ENCODE data around the gene COL8A2.
A peak's percentile ranks its signal among the peaks of the same experiment; 100 is the strongest.

COL8A2 gene

DNA sequence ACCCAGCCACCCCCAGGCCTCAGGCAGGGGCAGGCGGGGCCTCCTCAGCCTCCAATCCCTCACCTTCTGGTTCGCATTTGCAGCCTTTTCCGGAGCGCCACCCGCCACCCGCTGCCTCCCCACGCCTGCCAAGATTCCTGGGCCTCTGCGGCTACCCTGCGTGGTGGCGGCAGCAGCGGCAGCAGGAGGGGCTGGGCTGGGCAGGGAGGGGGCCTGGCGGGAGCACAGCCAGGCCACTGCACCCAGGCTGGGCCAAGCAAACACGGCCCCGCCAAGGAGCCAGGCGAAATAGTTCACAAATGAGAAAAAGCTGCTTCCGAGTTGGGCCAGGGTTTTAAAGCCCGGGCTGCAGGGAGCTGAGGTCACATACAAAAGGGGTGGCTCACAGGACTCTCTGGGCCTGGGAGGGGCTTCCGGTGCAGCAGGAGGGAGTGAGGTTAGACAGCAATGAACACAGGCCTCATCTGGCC lies 9.8 kb downstream of the COL8A2 start:
- DNase-seq (ENCODE audit: low read depth in 2 of 2) = no peak

DNA sequence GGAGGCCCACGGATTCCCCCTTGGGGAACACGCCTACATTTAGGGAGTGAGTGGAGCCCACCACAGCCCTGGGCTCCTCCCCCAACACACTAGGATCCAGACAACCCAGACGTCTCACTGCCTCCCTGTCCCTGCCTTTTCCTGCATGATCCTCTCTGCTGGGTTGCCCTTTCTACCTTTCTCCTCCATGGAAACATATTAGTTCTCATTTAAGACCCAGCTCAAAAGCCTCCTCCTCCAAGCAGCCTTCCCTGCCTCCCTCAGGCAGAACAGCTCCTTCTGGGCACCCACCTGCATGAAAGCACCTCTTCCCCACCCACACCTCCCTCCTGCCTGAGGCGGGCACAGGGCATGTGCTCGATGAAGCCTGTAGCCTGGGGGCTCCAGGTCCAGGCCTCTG lies 10.7 kb downstream of the COL8A2 start:
- no peak for DNase-seq (ENCODE audit: low read depth in 2 of 2)

DNA sequence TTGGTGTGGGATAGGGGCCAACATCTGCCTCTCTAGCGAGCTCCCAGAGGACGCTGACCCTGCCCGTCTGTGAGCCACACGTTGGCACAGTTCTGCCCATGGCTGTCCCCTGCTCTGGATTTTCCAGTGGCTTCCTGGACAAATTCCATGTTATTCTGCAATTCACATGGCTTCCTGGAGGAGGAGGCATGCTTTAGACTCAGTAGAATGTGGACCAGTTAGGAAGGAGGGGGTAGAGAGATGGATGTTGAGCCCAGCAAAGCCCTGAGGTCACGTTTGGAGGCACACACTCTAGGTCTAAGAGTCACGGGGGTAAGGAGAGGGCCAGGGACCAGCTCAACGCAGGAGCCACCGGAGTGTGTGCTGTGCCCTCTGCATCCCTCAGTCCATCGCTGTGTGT lies 12.2 kb downstream of the COL8A2 start:
- DNase-seq (ENCODE audit: low read depth in 2 of 2) = no peak

DNA sequence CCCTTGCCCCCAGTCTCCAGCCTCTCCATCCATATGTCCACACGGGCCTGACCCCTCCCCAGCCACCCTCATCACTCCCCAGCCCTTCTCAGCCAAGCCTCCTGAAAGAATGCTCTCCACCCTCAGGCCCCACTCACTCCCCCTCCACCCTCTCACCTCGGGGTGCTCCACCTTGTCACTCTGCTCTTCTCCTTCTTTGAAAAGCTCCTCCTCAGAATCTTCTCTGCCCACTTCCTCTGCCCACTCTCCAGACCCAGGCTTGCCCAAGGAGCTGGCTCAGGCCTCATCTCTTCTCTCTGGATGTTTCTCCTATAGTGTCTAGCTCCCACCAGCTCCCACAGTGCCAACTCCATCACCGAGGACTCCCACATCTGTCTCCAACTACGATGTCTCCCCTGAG lies 13.9 kb downstream of the COL8A2 start:
- no peak for DNase-seq (ENCODE audit: low read depth in 2 of 2)

DNA sequence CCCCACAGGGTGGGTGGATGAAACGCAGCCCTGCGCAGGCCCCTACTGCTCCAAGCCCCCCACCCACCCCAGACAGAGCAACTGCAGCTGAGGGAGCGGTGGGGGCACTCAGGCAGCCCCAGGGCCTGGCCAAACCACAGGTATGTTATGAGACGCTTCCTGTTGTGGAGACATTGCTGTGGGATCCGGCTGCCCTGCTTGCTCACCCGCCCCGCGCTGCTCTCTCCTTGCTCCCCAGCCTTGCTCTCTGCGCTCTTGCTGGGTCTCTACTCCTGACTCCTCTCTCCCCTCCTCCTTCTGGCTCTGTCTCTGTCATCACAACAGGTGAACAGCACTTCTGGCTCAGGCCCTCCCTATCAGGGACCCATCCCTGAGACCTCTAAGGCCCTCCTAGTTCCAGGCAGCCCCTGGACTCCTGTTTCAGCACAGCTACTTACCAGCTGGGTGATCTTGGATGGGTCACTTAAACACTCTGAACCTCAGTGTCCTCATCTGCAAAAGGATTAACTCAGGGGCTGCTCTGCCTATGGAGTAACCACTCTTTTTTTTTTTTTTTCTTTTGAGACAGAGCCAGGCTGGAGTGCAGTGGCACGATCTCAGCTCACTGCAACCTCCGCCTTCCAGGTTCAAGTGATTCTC lies 15.9 kb downstream of the COL8A2 start:
- no peak for DNase-seq (ENCODE audit: low read depth in 2 of 2)

DNA sequence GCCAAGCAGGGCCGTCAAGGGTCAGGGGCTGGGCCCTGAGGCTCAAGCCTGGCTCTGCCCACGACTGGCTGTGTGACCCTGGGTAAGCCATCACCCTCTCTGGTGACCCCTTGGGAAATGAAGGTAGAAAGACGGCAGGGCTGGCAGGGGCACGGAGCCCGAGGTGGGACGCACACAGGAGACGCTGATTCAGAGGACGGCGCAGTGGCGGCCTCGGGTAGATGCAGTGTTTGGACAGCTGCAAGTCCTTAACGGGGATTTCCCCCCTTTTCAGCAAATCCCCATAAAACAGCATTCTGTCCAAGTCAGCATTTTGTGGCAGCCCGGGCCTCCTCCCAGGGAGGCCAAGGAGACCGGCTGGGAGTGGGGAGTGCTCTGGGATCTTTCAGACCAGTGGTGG lies 16.7 kb downstream of the COL8A2 start:
- DNase-seq (ENCODE audit: low read depth in 2 of 2) = no peak

DNA sequence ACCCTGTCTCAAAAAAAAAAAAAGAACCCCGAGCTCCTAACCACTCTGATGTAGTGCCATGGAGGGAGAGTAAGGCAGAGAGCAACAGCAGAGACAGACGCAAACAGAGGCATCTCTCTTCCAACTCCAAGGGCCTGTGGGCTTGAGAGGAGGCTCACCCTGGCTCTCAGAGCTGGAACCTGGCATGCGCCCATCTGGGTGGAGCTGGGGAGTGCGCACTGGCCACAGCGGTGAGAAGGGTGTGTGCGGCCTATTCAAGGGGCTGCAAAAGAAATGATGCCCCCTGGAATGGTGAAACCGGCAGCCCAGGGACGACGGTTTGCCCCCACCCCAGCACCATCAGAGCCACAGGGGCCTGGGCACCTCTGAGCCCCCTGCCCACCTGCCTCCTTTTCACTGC lies 17.6 kb downstream of the COL8A2 start:
- DNase-seq (ENCODE audit: low read depth in 2 of 2) = no peak

DNA sequence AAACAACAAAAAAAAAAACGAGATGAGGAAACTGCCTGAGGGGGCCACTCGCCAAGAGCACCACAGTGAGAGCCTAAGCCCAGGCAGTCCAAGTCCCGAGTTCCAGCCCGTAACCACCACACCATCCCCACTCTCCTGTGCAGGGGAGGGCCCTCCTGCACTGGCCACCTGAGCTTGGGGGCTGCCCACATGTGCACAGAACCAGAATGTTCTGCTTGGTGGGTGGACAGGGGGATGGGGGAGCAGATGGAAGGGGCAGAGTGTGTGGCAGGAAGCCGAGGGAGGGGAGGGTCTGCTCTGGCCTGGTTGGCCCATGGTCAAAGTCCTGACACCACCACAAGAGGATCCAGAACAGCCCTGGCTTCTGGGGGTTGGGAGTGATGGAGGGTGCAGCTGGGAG lies 18.8 kb downstream of the COL8A2 start:
- no peak for DNase-seq (ENCODE audit: low read depth in 2 of 2)

DNA sequence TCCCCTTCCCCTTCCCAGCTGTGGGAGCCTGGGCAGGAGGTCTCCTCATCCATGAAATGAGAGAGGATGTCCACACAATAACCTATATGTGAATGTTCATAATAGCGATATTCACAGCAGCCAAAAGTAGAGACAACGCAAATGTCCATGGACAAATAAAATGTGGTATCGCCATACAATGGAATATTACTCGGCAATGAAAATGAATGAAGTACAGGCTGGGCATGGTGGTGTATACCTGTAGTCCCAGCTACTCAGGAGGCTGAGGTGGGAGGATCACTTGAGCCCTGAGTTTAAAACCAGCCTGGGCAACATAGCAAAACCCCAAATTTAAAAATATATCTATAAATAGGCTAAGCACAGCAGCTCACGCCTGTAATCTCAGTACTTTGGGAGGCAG lies 23.5 kb downstream of the COL8A2 start:
- DNase-seq (ENCODE audit: low read depth in 2 of 2) = no peak

DNA sequence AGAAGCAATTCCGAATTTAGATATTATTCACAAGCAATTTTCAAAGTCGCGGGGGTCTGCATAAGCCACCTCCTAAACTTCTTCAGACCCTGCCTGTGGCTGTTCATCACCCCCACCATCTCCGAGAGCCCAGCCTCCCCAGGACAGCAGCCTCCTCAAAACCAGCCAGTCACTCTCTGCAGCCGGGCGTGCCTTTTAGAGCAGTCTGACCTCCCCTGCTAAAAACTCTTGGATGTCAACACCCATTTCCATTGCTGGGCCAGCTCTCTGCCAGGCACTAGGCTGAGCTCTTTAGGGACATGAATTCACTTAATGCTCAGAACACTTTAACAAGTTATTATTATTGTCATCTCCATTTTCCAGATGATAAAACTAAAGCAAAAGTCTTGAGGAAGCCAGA lies 24.6 kb downstream of the COL8A2 start:
- DNase-seq (ENCODE audit: low read depth in 2 of 2) = no peak

DNA sequence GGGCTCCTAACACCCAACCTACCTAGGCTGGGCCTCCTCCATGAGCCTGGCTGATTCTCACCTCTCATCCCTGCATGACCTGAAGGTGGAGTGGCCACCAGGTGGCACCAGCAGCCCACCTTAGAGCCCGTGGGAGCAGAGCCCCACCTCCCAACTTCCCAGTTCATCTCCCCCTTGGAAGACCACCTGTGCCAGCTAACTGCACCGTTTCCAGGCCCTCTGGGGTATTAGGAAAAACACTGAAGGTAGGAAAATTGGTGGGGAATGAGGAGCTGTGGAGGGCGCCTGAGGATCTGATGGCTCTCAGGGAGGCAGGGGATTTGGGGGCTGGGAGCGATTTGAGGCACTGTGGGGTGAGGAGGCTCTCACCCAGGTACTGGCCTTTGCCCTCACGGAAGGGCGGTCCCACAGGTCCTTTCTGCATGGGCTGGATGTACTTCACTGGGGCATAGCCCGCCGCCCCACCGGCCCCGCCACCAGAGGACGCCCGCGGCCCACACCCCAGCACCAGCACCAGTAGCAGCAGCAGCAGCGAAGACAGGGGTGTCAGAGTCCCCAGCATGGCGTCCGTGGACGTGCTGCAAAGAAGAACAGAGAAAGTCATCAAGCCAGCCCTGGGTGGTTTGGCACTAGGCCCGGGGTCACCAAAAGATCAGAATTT lies 25.2 kb downstream of the COL8A2 start:
- DNase-seq (ENCODE audit: low read depth in 2 of 2) = peak; percentile 42 to 63

DNA sequence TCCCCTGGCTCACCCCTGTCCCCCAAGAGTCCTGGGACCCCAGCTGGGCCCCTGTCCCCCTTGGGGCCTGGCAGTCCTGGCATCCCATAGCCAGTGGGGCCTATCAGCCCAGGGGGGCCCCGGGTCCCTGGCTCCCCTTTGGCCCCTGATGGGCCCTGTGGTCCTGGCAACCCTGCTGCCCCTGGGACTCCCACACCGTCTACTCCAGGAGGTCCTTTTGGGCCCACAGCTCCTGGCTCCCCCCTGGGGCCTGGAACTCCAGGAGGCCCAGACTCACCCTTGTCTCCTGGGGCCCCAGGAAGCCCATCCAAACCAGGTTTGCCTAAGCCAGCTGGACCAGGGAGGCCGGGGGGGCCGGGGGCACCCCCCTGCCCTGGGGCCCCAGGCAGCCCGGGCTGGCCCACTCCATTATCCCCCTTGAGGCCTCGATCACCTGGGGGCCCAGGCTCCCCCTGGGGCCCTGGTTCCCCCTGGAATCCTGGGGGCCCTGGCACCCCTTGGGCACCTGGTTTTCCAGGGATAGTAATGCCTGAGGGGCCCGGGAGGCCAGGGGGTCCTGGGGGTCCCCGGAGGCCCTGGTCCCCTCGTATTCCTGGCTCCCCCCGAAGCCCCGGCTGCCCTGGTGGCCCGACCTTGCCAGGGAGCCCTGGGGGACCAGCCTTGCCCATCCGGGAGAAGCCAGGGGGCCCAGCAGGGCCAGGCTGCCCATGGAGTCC lies 26.2 kb downstream of the COL8A2 start:
- no peak for DNase-seq (ENCODE audit: low read depth in 2 of 2)

DNA sequence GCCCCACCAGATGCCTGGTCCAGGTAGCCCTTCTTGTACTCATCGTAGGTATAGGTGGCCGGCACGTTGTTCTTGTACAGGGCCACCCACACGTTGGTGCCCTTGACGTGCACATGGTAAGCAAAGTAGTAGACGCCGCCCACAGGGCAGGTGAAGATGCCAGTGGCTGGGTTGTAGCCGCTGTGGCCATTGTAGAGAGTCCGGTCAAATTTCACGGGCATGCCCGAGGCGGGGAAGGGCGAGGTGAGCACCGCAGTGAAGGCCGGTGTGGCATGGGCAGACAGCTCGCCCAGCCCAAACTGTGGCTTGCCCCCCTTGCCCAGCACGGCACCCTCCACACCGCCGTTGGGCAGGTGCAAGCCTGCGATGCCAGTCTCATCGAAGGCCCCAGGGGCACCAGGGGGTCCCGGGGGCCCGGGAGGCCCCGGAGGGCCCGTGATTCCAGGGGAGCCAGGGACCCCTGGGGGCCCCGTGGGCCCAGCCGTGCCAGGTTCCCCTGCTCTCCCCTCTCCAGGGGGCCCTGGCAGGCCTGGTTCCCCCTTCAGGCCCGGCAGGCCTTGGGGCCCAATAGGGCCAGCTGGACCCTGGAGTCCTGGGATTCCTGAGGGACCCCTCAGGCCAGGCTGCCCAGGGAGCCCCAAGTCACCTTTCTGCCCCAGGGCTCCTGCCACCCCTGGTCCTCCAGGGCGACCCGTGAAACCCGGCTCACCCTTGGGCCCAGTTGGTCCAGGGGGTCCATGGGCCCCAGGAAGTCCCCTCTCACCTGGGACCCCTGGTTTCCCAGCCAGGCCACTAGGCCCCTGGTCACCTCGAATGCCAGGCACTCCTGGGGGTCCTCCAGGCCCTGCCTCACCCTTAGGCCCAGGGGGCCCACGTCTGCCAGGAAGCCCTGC lies 27.1 kb downstream of the COL8A2 start:
- no peak for DNase-seq (ENCODE audit: low read depth in 2 of 2)

DNA sequence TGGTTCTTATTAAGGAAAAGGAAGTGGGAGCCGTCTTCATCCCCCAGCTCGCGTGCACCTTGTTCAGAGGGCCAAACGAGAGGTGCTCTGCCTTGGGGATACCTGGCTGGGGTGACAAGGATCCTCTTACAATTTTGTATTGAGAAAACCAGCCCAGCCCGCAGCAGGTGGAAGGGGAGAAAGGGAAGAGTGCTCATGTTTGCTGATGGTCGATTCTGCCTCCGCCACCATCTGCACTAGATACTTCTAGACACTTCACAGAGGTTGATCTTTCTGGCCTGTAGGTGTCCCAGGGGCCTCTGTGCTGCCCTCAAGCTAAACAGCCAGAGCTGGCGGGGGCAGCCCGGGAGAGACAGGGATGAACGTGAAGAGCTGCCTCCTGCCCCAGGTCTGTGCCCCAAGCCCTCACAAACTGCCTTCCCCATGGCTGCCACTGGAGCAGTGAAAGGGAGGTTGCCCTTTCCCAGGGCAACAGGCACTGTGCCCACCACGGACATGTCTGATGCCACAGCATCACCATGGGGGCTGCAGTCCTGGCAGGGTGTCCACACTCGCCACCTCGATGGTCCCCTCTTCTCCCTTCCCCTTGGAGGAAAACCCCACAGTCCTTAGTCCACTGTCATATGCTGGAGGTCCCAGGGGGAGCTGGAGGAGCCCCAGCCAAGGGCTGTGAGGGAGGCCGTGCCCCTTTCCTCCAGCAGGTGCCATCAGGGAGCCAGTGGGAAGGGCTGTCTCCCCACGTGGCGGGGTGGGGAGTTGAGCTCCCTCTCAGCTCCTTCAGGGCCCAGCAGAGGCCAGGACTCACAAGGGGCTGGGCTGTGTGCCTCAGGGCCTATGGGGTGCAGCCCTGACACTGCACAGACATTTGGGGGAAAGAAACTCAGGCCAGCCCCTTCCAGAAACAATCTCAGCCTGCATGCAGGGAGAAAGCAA lies 28.3 kb downstream of the COL8A2 start:
- no peak for DNase-seq (ENCODE audit: low read depth in 2 of 2)

DNA sequence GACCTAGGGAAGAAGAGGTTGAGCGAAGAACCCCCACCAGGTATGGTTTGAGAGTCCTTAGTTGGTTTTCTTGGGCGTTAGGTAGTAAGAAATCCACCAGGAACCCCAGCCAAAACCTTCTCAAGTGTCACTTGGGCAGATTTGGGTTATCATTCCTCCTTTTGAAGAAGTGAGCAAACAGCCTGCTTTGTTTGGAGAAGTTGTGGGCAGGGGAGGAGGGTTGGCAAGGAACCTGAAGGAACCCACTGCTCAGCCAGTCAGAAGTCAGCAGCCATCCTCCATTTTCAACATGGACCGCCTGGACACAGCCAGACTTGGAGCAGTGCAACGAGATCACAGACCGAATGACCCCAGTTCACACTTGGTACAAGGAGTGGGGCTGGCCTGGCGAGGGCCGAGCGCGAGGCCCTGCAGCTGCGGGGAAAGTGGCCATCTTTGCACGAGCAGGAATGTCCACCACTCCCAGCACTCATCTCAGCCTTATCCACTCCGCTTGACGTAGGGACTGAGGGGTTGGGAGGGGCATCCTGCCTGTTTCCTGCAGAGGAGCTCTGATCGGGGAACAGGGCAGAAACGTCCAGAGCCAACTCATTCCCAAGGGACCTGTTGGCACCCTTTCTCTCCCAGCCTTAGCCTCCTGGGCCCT lies 29.1 kb downstream of the COL8A2 start:
- no peak for DNase-seq (ENCODE audit: low read depth in 2 of 2)

DNA sequence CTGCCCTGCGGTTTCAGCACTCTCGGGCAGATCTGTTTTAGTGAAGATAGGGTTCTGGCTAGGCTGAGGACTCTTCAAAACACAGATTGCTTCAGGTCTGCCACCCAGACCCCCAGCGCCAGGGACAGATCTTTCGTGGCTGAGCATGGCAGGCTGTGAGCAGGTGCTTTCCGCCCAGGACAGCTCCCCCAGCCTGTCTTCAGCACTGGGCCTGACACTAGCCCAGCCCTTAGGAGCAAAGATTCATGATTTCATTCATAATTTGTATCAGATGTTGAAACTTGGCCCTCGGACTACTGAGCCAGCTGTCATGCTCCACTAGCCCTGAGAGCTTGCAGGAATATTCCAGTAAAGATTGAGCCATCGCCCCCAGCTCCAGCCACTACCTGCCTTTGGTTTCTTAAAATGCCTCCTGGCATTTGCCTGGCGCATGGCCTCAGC lies 30.4 kb downstream of the COL8A2 start:
- DNase-seq (ENCODE audit: low read depth in 2 of 2) = no peak

DNA sequence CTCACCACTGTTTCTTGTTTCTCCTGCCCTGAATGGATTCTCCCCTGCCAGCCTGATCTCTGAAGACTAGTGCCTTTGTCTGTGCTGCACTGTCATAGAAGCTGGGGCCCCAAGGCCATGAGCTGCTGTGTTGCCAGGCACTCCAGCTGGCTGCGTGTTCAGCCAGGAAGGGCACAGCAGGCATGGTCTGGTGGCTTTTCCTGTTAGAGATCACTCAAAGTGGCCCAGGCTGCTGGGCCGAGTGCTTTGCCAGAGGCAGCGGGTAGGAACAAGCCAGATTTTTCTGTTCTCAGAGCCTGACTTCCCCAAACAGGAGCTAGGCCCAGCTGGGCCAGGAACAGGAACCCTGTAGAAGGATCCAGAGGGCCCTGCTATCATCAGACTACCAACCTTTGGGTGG lies 31.1 kb downstream of the COL8A2 start:
- DNase-seq (ENCODE audit: low read depth in 2 of 2) = no peak

DNA sequence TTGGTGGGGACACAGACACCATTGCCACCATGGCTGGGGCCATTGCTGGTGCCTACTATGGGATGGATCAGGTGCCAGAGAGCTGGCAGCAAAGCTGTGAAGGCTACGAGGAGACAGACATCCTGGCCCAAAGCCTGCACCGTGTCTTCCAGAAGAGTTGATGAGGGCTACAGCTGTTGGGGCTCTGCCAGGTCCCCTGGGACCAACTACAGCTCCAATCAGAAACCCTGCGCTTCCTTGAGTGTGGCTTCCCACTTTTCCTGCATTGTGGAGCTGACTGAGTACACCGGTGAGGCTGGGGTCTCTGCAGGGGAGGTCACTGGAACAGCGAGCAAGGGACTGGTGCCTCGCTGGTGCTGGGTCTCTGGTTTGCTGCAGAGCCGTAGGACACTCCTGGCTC lies 31.8 kb downstream of the COL8A2 start:
- no peak for DNase-seq (ENCODE audit: low read depth in 2 of 2)

DNA sequence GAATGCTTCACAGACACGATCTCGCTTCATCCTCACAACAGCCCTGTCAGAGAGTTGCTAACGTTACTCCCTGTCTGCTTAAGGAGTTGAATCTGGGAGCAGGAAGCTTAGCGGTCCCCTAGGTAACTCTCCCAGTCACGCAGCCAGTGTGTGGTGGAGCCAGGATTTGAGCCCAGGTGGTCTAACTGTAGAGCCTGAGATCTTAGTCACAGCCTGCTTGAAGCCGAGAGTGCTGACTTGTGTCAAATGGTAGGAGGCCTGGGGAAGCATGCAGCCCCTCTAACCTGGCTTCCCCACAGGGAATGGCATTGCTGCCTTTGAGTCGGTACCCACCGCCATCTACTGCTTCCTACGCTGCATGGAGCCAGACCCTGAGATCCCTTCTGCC lies 32.2 kb downstream of the COL8A2 start:
- no peak for DNase-seq (ENCODE audit: low read depth in 2 of 2)

DNA sequence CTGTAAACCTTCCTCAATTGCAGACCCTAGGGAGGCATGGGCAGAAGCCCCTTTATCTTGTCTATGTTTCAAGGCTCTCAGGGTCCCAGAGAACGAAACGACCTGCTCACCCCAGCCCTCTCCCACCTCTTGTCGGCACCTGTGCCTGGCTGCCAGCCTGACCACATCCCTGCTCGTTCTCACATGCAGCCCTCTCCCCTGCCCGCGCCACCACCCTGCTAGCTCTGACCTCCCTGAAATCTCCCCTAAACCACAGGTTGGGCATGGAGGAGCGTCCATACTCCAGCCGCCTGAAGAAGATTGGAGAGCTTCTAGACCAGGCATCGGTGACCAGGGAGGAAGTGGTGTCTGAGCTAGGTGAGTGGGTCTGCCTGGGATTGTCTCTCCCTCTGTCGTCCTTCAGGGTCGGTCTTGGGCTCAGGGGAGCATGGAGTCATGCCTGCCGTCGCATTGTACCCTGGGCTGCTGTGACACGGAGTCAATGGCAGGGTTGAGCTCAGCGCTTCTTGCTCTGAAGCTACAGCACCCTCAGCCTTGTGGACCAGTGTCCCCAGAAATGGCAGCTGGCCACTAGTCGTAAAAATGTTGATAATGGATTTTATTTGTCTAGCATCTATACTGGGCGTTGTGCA lies 32.7 kb downstream of the COL8A2 start:
- DNase-seq (ENCODE audit: low read depth in 2 of 2) = no peak

Data from stimulated activated CD8-positive, alpha-beta memory T cell treated with anti-CD3 and anti-CD28 coated beads, Interleukin-7, amount 100 ng/mL, for 1 hour (primary cell).